K562 (cell line): ENCODE data around the gene GLIS1.

ENCODE experiments used
- CBFB ChIP-seq: sonication (generic); formaldehyde crosslinking; IDR thresholded peaks from 2 replicates; pipeline ENCODE4 v1.4.0; 2020; ENCODE audit warnings: mild to moderate bottlenecking, missing genetic modification reagents
- CTCF ChIP-seq, 3 experiments: IDR thresholded peaks in 2 of 3; conservative IDR thresholded peaks in 1 of 3; 2 replicates each; pipeline ENCODE4 v1.5.1; 2011 to 2012; ENCODE audit warnings: low read length in 3 of 3, mild to moderate bottlenecking in 3 of 3, control low read depth in 2 of 3, improper control_type of control experiment in 1 of 3, inconsistent platforms in 1 of 3, low read depth in 1 of 3, mixed read lengths in 1 of 3, moderate library complexity in 1 of 3; ENCODE audit not compliant: insufficient read depth in 2 of 3
- GTF2B ChIP-seq: IDR thresholded peaks from 2 replicates; pipeline ENCODE4 v1.6.1; 2011; ENCODE audit not compliant: insufficient read length; ENCODE audit errors: extremely low read depth
- HNRNPUL1 ChIP-seq: fragments of 200-400 bp; formaldehyde crosslinking; IDR thresholded peaks from 2 replicates; pipeline ENCODE4 v1.6.1; 2017; ENCODE audit warnings: low read length
- MEF2A ChIP-seq: IDR thresholded peaks from 2 replicates; pipeline ENCODE4 v1.6.1; 2011; ENCODE audit warnings: low read depth, mild to moderate bottlenecking, low read length, moderate library complexity; ENCODE audit not compliant: control insufficient read depth
- MYC ChIP-seq, 2 experiments: fragments of 250-450 bp in 1 of 2; sonication (Bioruptor Pico) in 1 of 2; IDR thresholded peaks; 2 replicates each; pipeline versions ENCODE4 v1.5.1 to v1.6.1; 2012 to 2021; ENCODE audit warnings: low read depth in 2 of 2, borderline replicate concordance in 1 of 2, improper control_type of control experiment in 1 of 2, low read length in 1 of 2, mild to moderate bottlenecking in 1 of 2, moderate library complexity in 1 of 2
- PREB ChIP-seq: sonication (generic); formaldehyde crosslinking; IDR thresholded peaks from 2 replicates; pipeline ENCODE4 v1.8.1; 2023; ENCODE audit warnings: mild to moderate bottlenecking, missing genetic modification reagents
- ZBTB43 ChIP-seq: sonication (generic); formaldehyde crosslinking; IDR thresholded peaks from 2 replicates; pipeline ENCODE4 v1.8.0; 2023; ENCODE audit warnings: mild to moderate bottlenecking, missing genetic modification reagents
- ZNF24 ChIP-seq: fragments of 450-650 bp; IDR thresholded peaks from 2 replicates; pipeline ENCODE4 v1.6.1; 2016
- ZNF253 ChIP-seq: fragments of 250-450 bp; sonication (Bioruptor Pico); conservative IDR thresholded peaks from 2 replicates; pipeline ENCODE4 v1.6.1; 2021; ENCODE audit warnings: mild to moderate bottlenecking

GRCh38 chr1:53729456-53730223 is 9.3 kb downstream of the GLIS1 start:
- TF ChIP-seq ZNF253 = no peak
- no peak for TF ChIP-seq CBFB
- no peak for TF ChIP-seq ZBTB43 (CRISPR knock-in tag)
- no peak for TF ChIP-seq CTCF (IDR thresholded peaks at IDR 0.05 in 2 of 3, conservative IDR thresholded peaks at IDR 0.05 in 1 of 3; ENCODE audit: insufficient read depth in 2 of 3, low read depth in 1 of 3, low read length in 3 of 3)
- TF ChIP-seq MEF2A = no peak
- TF ChIP-seq GTF2B = no peak
- no peak for TF ChIP-seq ZNF24
- TF ChIP-seq HNRNPUL1 = no peak
- no peak for TF ChIP-seq MYC (IDR thresholded peaks at IDR 0.05; ENCODE audit: low read depth, low read length)
- no peak for TF ChIP-seq MYC (CRISPR knock-in tag; IDR thresholded peaks at IDR 0.05; ENCODE audit: borderline replicate concordance, low read depth)
- no peak for TF ChIP-seq PREB (CRISPR knock-in tag)
